LoVo (cell line): Measurements from ENCODE around the gene OR6J1.

ENCODE experiments used
- DNase-seq: peaks from one replicate; pipeline ENCODE4 v3.0.0-alpha.2; 2016; ENCODE audit warnings: low spot score

Gene OR6J1

GRCh38 chr14:22602862-22603261, 41.3 kb downstream of the OR6J1 start:
- DNase-seq, result no peak

- no peak for DNase-seq
Measured at GRCh38 chr14:22601996-22602395, 42.2 kb downstream of the OR6J1 start.

- no peak for DNase-seq
Measured at GRCh38 chr14:22601456-22601855, 42.7 kb downstream of the OR6J1 start.

GRCh38 chr14:22600027-22600426, 44.1 kb downstream of the OR6J1 start:
- no peak for DNase-seq

GRCh38 chr14:22599349-22599748, 44.8 kb downstream of the OR6J1 start:
- DNase-seq, result no peak

GRCh38 chr14:22598896-22599244, 45.3 kb downstream of the OR6J1 start:
- peak; percentile 61 for DNase-seq

DNA sequence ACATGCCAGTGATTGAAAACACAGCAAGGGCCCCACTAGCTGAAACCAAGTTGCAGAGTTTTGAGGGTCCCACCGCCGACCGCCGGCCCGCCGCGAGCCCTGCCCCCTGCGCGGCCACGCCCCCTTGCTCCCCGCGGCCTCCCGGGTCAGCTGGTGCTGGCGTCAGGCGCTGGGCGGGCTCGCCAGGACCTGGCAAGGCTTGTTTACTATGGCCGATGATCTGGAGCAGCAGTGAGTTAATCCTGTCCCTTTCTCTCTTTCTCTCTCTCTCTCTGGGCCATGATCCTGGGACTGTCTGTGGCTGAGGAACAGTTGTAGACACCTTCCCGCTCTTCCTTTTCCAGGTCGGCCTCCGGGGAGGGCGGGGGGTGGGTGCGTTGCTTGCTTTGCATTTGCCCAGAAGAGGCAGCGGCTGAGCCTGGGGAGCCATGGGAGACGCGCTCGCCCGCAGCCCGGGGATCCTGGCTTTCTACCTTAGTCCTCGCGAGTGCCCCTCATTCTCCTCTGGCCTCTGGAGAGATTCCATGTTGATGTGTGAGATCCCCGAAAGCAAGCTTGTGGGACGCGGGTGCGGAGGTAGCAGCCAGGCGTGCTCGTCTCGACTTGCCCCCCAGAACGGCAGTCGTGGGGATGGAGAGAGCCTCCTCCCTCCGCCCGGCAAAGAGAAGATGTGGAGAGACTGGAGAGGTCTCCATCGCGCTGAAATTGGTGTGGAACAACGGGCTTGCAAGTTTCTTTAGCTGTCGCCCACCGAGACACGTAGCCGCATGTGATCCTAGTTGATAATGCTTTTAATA, 45.9 kb downstream of the OR6J1 start, which contains the start of gene ABHD4:
Gene ABHD4 (plus strand): TSS at position 202 of the 797 bp plus-strand sequence. CDS start 7 bp downstream, at position 209.
- peak; percentile 69 for DNase-seq

DNA sequence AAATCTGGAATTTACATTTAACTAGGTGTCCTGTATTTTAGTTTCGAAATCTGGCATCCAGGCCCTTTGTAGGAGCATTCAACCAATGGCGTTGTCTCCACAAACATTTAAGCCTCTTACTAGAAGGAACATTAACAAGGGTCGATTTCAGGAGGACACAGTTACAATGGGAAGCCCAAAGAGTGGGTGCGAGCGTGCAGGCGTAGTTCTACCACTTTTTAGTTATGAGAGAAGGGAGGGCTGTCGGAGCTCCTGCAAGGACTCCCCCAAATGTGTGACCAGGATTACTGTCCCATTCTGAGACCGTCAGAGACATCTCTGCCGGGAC, 46.4 kb downstream of the OR6J1 start:
- no peak for DNase-seq

DNA sequence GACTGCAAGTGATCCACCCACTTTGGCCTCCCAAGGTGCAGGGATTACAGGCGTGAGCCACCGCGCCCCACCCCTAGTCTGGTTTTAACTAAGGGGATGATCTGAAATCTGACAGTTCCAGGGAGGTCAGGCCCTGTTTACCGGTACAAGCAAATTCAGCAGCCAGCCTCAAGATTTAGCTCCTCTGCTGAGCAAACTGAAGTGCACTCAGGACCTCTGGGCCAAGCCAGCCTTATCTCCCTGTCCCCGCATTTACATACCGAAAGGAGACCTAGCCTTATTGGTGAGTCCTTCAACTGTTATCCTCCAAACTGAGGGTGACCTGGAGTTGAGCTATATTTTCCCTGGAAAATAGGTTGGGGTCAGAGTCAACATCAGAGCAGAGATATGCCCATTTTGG, 46.9 kb downstream of the OR6J1 start:
- no peak for DNase-seq

DNA sequence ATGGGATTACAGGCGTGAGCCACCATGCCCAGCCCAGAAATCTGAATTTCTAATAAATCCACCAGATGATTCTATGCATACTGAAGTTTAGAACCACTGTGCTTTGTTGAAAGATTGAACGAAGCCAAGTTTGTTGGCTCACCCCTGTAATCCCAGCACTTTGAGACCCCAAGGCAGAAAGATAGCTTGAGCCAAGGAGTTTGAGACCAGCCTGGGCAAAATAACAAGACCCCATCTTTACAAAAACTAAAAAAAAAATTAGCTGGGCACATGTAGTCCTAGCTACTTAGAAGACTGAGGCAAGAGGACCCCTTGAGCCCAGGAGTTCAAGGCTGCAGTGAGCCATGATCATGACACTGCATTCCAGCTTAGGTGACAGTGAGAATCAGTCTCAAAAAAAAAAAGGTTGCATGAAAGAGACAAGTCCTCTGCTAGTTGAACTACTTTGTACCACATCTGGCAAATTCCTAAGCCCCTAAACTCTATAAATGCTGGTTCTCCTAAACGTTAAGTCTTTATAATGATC, 47.7 kb downstream of the OR6J1 start:
- no peak for DNase-seq

GRCh38 chr14:22594156-22594716, 49.9 kb downstream of the OR6J1 start:
- no peak for DNase-seq

DNA sequence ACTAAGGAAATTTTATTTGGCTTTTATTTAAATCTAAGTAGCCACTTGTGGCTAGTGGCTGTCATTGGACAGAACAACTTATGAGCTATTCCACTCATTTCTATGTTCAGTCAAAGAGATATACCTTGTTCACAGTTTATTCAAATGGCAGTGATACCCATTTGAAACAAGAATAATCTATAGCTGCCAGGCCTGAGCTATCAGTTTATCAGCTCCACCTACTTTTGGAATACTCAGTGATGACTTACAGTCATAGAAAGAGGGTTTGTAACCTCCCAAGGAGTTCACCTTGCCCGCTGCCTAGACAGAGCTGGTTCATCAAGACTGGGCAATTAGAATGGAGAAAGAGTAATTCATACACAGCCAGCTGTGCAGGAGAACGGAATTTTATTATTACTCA, 50.6 kb downstream of the OR6J1 start:
- DNase-seq, result no peak

DNA sequence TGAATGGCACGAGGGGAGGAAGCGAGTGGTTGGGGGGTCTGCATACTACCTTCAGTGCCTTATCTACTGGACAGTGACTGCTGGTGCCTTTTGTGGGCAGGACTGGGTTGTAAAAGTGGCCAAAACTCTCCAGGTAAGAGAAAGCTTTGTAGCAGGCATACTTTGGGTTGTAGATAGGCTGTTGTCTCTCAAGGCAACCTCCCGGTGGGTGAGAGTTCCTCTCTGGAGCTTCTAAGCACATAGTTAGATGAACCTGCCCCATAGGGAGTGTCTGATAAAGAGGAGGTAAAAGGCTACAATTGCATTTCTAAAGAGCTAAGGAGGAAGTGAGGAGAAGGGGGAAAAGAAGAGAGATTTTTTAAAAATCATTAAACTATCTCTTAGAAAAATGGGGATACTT, 51.0 kb downstream of the OR6J1 start:
- DNase-seq, result no peak

DNA sequence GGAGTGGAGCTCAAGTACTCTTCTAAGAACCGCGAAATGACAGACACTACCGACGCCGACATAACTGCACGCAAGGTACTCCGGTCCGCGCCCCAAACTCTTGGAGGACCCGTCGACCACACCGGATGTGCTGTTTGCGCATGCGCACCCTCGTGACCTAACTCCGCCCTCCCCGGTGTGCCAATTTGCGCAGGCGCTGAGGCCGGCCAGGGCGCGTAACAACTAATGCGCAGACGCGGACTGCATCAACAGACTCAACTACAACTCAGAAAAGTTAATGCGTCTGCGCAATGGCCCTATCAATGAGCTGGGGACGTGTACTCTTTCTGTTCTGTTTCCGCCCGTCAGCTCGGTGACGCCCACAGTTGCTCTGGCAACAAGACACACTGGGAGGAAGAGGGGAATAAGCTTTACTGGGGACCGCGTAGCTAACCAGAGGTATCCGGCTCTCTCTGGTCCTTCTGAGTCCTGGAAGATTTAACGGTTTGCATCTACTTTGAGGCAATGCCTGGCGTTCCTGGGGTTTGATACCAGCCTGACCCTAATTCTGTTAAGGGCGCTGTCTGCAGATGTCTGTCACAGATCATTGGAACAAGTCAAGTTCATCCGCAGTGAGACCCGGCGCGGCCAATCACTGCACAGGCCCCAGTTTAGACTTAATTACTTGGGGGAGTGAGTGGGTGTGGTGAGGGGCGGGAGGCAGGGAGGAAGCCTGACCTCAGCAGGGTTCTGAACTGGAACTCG, 54.9 kb downstream of the OR6J1 start, which contains the start of gene DAD1:
Gene DAD1 (minus strand): TSS at position 129 of the 744 bp plus-strand sequence. CDS start 67 bp downstream, at position 62.
- DNase-seq, result peak; percentile 99

- DNase-seq, result no peak
Measured at GRCh38 chr14:22588526-22589095, 55.5 kb downstream of the OR6J1 start.

- DNase-seq, result peak; percentile 16
Measured at GRCh38 chr14:22587677-22588422, 56.3 kb downstream of the OR6J1 start.

DNA sequence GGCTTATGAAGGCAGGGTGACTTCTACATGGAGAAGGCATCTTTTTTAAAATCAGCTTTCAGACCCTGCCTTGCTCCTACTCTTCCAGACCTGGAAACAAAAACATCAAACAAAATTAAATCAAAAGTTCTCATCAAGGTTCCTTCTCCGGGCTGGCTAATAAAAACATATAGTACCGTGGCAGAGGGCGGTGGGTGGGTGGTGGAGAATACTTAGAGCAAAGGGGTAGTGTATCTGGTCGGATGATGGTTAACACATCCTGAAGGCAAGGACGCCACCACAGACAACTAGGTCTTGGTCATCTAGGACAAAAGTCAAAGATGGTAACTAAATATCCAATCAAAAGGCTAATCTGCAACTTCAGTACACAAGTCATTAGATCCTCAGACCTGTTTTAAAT, 56.9 kb downstream of the OR6J1 start:
- no peak for DNase-seq

DNA sequence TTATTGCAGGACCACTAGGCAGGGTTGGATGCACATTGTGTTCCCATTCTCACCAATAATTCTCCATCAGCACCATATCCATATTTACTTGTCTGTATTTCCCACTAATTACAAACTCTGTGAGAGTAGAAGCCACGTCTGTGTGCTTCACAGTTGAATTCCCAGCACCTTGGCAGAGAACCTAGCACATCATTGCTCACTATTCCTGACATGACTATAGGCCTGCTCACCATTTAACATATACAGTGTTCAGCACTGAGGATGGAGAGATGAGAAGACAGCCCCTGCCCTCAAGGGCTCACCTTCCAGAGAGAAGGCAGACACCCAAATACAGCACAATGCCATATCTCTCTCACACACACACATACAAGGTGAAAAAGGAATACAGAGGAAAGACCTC, 60.2 kb downstream of the OR6J1 start:
- no peak for DNase-seq
